ENCODE data around the gene TACO1. TPM values are rescaled to one million over a fixed set of nuclear protein-coding genes. Genes with fewer than 3 reads are reported as not detected.

Gene TACO1
- total and polyA plus RNA-seq, 9 of the 15 experiments (the other 6 are each of a cell fraction or from before 2014, with no cell fraction given), result 10.3 to 41.6 (median 30.9) TPM

DNA sequence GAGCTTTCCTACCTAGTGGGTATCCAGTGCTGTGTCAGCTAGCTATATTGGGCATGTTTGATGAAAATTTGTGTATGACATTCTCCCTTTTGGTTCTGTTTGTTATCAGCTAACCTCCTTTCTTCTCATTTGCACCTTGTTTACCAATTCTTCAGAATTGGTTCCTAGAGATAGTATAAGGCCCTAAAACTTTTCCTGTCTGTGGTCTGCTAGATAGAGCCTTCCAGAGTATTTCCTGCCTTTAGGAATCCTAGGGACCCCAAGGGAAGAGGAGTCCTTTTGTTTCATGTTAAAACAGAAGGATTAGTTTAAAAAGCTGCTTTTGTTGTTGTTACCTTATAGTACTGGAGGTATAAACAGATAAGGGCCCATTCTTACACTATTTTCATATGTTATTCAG, 33.0 kb downstream of the TACO1 start:
- ChIA-PET POLR2A (interaction anchor here (0.6 to 2.0 kb wide), 7 partner anchors 9 to 83 kb away, joined by 3 to 7 read pairs (median 3); partner anchors contain the start of gene DCAF7), CTCF (ENCODE audit: low intra/inter-chr PET ratio) (no interaction called here)
- FAIRE-seq (no peak), DNase-seq (ENCODE audit: extremely low read depth in 1 of 4, low spot score in 3 of 4) (no peak), ATAC-seq (peak; percentile 24)
- Histone ChIP-seq H3K4me3 (no peak overlapping the region), H3K4me1 (replicated peaks in 1 of 2; ENCODE audit: control insufficient read depth in 2 of 2, insufficient read depth in 2 of 2, low read length in 2 of 2) (peaks cover 3 to 23% of the 10 kb centered on the region in 2 experiments; a peak in 4 of 5 replicates), H3K27me3 (ENCODE audit: control insufficient read depth in 2 of 2, insufficient read depth in 2 of 2, low read length in 2 of 2) (no peaks in the 10 kb centered on the region), H3K9me1 (ENCODE audit: control insufficient read depth, insufficient read depth, low read length) (no peaks in the 10 kb centered on the region), H2AFZ (ENCODE audit: low read depth, low read length) (peak overlapping the region; percentile 52), H3K9me3 (replicated peaks; ENCODE audit: control insufficient read depth, insufficient read depth, low read depth, low read length) (no peaks in the 10 kb centered on the region), H4K20me1 (replicated peaks; ENCODE audit: control insufficient read depth, insufficient read depth, low read length) (no peaks in the 10 kb centered on the region), H3K4me2 (ENCODE audit: insufficient read depth, low read length) (peak overlapping the region; percentile 46), H3K36me3 (ENCODE audit: control insufficient read depth, insufficient read depth, low read length) (peaks cover 34% of the 10 kb centered on the region), H3K9ac (ENCODE audit: insufficient read depth in 1 of 2, low read depth in 2 of 2, low read length in 2 of 2) (peak overlapping the region in 1 of 2 experiments; percentile 62; a peak in 2 of 4 replicates), H3K27ac (ENCODE audit: extremely low read depth, low read depth, low read length) (peak overlapping the region; percentile 75), H3K79me2 (ENCODE audit: control insufficient read depth, insufficient read depth, low read length) (no peaks in the 10 kb centered on the region)
- in situ Hi-C loops (cut with MboI) (no loop called here), intact Hi-C loops (cut with micrococcal nuclease) (no loop called here)
- BruUV-seq (replicated peaks), result no TSS peak
- TF ChIP-seq, protein P1, sequence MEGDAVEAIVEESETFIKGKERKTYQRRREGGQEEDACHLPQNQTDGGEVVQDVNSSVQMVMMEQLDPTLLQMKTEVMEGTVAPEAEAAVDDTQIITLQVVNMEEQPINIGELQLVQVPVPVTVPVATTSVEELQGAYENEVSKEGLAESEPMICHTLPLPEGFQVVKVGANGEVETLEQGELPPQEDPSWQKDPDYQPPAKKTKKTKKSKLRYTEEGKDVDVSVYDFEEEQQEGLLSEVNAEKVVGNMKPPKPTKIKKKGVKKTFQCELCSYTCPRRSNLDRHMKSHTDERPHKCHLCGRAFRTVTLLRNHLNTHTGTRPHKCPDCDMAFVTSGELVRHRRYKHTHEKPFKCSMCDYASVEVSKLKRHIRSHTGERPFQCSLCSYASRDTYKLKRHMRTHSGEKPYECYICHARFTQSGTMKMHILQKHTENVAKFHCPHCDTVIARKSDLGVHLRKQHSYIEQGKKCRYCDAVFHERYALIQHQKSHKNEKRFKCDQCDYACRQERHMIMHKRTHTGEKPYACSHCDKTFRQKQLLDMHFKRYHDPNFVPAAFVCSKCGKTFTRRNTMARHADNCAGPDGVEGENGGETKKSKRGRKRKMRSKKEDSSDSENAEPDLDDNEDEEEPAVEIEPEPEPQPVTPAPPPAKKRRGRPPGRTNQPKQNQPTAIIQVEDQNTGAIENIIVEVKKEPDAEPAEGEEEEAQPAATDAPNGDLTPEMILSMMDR (IDR thresholded peaks at IDR 0.05 in 2 of 3, conservative IDR thresholded peaks at IDR 0.05 in 1 of 3; ENCODE audit: insufficient read depth in 2 of 3, low read depth in 1 of 3, low read length in 3 of 3), result no peak
- TF ChIP-seq OTX1 (CRISPR knock-in tag; IDR thresholded peaks at IDR 0.05) (no peak), TARDBP (IDR thresholded peaks at IDR 0.05) (no peak), THRAP3 (IDR thresholded peaks at IDR 0.05; ENCODE audit: borderline replicate concordance) (no peak), HOXB6 (CRISPR knock-in tag; IDR thresholded peaks at IDR 0.05; ENCODE audit: borderline replicate concordance) (no peak), STAT5B (CRISPR knock-in tag; IDR thresholded peaks at IDR 0.05) (no peak), ZNF408 (CRISPR knock-in tag; IDR thresholded peaks at IDR 0.05; ENCODE audit: low read depth) (no peak), MXI1 (IDR thresholded peaks at IDR 0.05; ENCODE audit: low read depth, low read length) (no peak), RBFOX2 (IDR thresholded peaks at IDR 0.05; ENCODE audit: low read depth, low read length) (no peak), BRCA1 (IDR thresholded peaks at IDR 0.05) (no peak), BRCA1 (CRISPR knock-in tag; IDR thresholded peaks at IDR 0.05) (no peak), SMARCA4 (IDR thresholded peaks at IDR 0.05) (0 out of 2 replicates have a peak, but pooled peaks have one; percentile 8), ZBTB11 (CRISPR knock-in tag; IDR thresholded peaks at IDR 0.05) (no peak), CBFA2T3 (IDR thresholded peaks at IDR 0.05) (peak; percentile 63), LCOR (CRISPR knock-in tag; IDR thresholded peaks at IDR 0.05) (no peak), NFIX (CRISPR knock-in tag; IDR thresholded peaks at IDR 0.05; ENCODE audit: low read depth) (no peak), ZNF174 (CRISPR knock-in tag; IDR thresholded peaks at IDR 0.05) (no peak)
- TF ChIP-seq, protein P2, sequence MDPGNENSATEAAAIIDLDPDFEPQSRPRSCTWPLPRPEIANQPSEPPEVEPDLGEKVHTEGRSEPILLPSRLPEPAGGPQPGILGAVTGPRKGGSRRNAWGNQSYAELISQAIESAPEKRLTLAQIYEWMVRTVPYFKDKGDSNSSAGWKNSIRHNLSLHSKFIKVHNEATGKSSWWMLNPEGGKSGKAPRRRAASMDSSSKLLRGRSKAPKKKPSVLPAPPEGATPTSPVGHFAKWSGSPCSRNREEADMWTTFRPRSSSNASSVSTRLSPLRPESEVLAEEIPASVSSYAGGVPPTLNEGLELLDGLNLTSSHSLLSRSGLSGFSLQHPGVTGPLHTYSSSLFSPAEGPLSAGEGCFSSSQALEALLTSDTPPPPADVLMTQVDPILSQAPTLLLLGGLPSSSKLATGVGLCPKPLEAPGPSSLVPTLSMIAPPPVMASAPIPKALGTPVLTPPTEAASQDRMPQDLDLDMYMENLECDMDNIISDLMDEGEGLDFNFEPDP (CRISPR knock-in tag; IDR thresholded peaks at IDR 0.05), result no peak

Measured in K562 (cell line).